ENCODE data around the gene SUPT5H.
"Not testable (repeated sequence)": the region's sequence is repeated elsewhere in the genome, so short reads cannot be mapped to it uniquely, and the experiment has no call there.

Gene SUPT5H

GRCh38 chr19:39449116-39449797 is 3.9 kb downstream of the SUPT5H start:
- Histone ChIP-seq H3K9me3 (ENCODE audit: control insufficient read depth in 1 of 2, low read length in 2 of 2) (no peaks in the 10 kb centered on the region), H3K4me3 (ENCODE audit: low read depth in 1 of 2, low read length in 2 of 2) (no peak overlapping the region), H3K27ac (ENCODE audit: low read length) (no peak overlapping the region), H3K27me3 (ENCODE audit: low read depth, low read length) (no peaks in the 10 kb centered on the region), H3K36me3 (ENCODE audit: control insufficient read depth in 1 of 2, insufficient read depth in 2 of 2, low read length in 2 of 2) (peaks cover 16 to 27% of the 10 kb centered on the region in 2 donors), H3K4me1 (ENCODE audit: control insufficient read depth in 1 of 2, insufficient read depth in 2 of 2, low read length in 2 of 2) (peaks cover 3 to 30% of the 10 kb centered on the region in 2 donors)

- H3K4me3 ChIP-seq (ENCODE audit: low read depth in 1 of 2, low read length in 2 of 2); H3K27ac ChIP-seq (ENCODE audit: low read length); H3K9me3 ChIP-seq (ENCODE audit: control insufficient read depth in 1 of 2, low read length in 2 of 2); H3K27me3 ChIP-seq (ENCODE audit: low read depth, low read length): not testable (repeated sequence)
- Histone ChIP-seq H3K36me3 (ENCODE audit: control insufficient read depth in 1 of 2, insufficient read depth in 2 of 2, low read length in 2 of 2) (peaks cover 23 to 37% of the 10 kb centered on the region in 2 donors), H3K4me1 (ENCODE audit: control insufficient read depth in 1 of 2, insufficient read depth in 2 of 2, low read length in 2 of 2) (peaks cover 3 to 24% of the 10 kb centered on the region in 2 donors)
Observed at GRCh38 chr19:39451257-39451656, 5.9 kb downstream of the SUPT5H start.

GRCh38 chr19:39463403-39463802 is 18.0 kb downstream of the SUPT5H start:
- no peak overlapping the region for H3K27ac ChIP-seq (ENCODE audit: low read length)

GRCh38 chr19:39465956-39466747 is 20.8 kb downstream of the SUPT5H start:
- Histone ChIP-seq H3K4me3 (ENCODE audit: low read depth in 1 of 2, low read length in 2 of 2) (no peak overlapping the region), H3K9me3 (ENCODE audit: control insufficient read depth in 1 of 2, low read length in 2 of 2) (no peaks in the 10 kb centered on the region), H3K36me3 (ENCODE audit: control insufficient read depth in 1 of 2, insufficient read depth in 2 of 2, low read length in 2 of 2) (peaks cover 66 to 72% of the 10 kb centered on the region in 2 donors), H3K27me3 (ENCODE audit: low read depth, low read length) (no peaks in the 10 kb centered on the region), H3K4me1 (ENCODE audit: control insufficient read depth in 1 of 2, insufficient read depth in 2 of 2, low read length in 2 of 2) (no peaks in the 10 kb centered on the region), H3K27ac (ENCODE audit: low read length) (no peak overlapping the region)

More at GRCh38 chr19:39463403-39463802, 18.0 kb downstream of the SUPT5H start:
- H3K9me3 ChIP-seq (ENCODE audit: control insufficient read depth in 1 of 2, low read length in 2 of 2): no peaks in the 10 kb centered on the region
- peaks cover 61 to 72% of the 10 kb centered on the region in 2 donors for H3K36me3 ChIP-seq (ENCODE audit: control insufficient read depth in 1 of 2, insufficient read depth in 2 of 2, low read length in 2 of 2)
- H3K4me1 ChIP-seq (ENCODE audit: control insufficient read depth in 1 of 2, insufficient read depth in 2 of 2, low read length in 2 of 2): no peaks in the 10 kb centered on the region
- no peaks in the 10 kb centered on the region for H3K27me3 ChIP-seq (ENCODE audit: low read depth, low read length)
- H3K4me3 ChIP-seq (ENCODE audit: low read depth in 1 of 2, low read length in 2 of 2): no peak overlapping the region

- Histone ChIP-seq H3K4me3 (ENCODE audit: low read depth in 1 of 2, low read length in 2 of 2) (no peak overlapping the region), H3K36me3 (ENCODE audit: control insufficient read depth in 1 of 2, insufficient read depth in 2 of 2, low read length in 2 of 2) (peaks cover 81 to 83% of the 10 kb centered on the region in 2 donors)
Observed at GRCh38 chr19:39467941-39468340, 22.6 kb downstream of the SUPT5H start.

GRCh38 chr19:39469036-39469435 is 23.7 kb downstream of the SUPT5H start:
- H3K9me3 ChIP-seq (ENCODE audit: control insufficient read depth in 1 of 2, low read length in 2 of 2): no peaks in the 10 kb centered on the region
- no peaks in the 10 kb centered on the region for H3K27me3 ChIP-seq (ENCODE audit: low read depth, low read length)
- peaks cover 91 to 94% of the 10 kb centered on the region in 2 donors for H3K36me3 ChIP-seq (ENCODE audit: control insufficient read depth in 1 of 2, insufficient read depth in 2 of 2, low read length in 2 of 2)
- H3K4me3 ChIP-seq (ENCODE audit: low read depth in 1 of 2, low read length in 2 of 2): no peak overlapping the region
- no peak overlapping the region for H3K27ac ChIP-seq (ENCODE audit: low read length)
- no peaks in the 10 kb centered on the region for H3K4me1 ChIP-seq (ENCODE audit: control insufficient read depth in 1 of 2, insufficient read depth in 2 of 2, low read length in 2 of 2)

More at GRCh38 chr19:39467941-39468340, 22.6 kb downstream of the SUPT5H start:
- H3K4me1 ChIP-seq (ENCODE audit: control insufficient read depth in 1 of 2, insufficient read depth in 2 of 2, low read length in 2 of 2): no peaks in the 10 kb centered on the region
- no peaks in the 10 kb centered on the region for H3K27me3 ChIP-seq (ENCODE audit: low read depth, low read length)
- H3K27ac ChIP-seq (ENCODE audit: low read length): no peak overlapping the region
- H3K9me3 ChIP-seq (ENCODE audit: control insufficient read depth in 1 of 2, low read length in 2 of 2): no peaks in the 10 kb centered on the region

- Histone ChIP-seq H3K9me3 (ENCODE audit: control insufficient read depth in 1 of 2, low read length in 2 of 2) (no peaks in the 10 kb centered on the region), H3K27me3 (ENCODE audit: low read depth, low read length) (no peaks in the 10 kb centered on the region), H3K36me3 (ENCODE audit: control insufficient read depth in 1 of 2, insufficient read depth in 2 of 2, low read length in 2 of 2) (peaks cover 91 to 96% of the 10 kb centered on the region in 2 donors), H3K4me1 (ENCODE audit: control insufficient read depth in 1 of 2, insufficient read depth in 2 of 2, low read length in 2 of 2) (no peaks in the 10 kb centered on the region), H3K27ac (ENCODE audit: low read length) (no peak overlapping the region), H3K4me3 (ENCODE audit: low read depth in 1 of 2, low read length in 2 of 2) (no peak overlapping the region)
Observed at GRCh38 chr19:39469567-39469966, 24.2 kb downstream of the SUPT5H start.

GRCh38 chr19:39470724-39471339 is 25.4 kb downstream of the SUPT5H start:
- peaks cover 84 to 94% of the 10 kb centered on the region in 2 donors for H3K36me3 ChIP-seq (ENCODE audit: control insufficient read depth in 1 of 2, insufficient read depth in 2 of 2, low read length in 2 of 2)
- H3K27ac ChIP-seq (ENCODE audit: low read length): no peak overlapping the region
- no peaks in the 10 kb centered on the region for H3K4me1 ChIP-seq (ENCODE audit: control insufficient read depth in 1 of 2, insufficient read depth in 2 of 2, low read length in 2 of 2)
- H3K27me3 ChIP-seq (ENCODE audit: low read depth, low read length): no peaks in the 10 kb centered on the region
- H3K9me3 ChIP-seq (ENCODE audit: control insufficient read depth in 1 of 2, low read length in 2 of 2): no peaks in the 10 kb centered on the region
- no peak overlapping the region for H3K4me3 ChIP-seq (ENCODE audit: low read depth in 1 of 2, low read length in 2 of 2)

- H3K4me1 ChIP-seq (ENCODE audit: control insufficient read depth in 1 of 2, insufficient read depth in 2 of 2, low read length in 2 of 2): no peaks in the 10 kb centered on the region
Observed at GRCh38 chr19:39471756-39472536, 26.6 kb downstream of the SUPT5H start.

GRCh38 chr19:39472746-39473442 is 27.5 kb downstream of the SUPT5H start:
- Histone ChIP-seq H3K27ac (ENCODE audit: low read length) (no peak overlapping the region), H3K4me1 (ENCODE audit: control insufficient read depth in 1 of 2, insufficient read depth in 2 of 2, low read length in 2 of 2) (no peaks in the 10 kb centered on the region), H3K27me3 (ENCODE audit: low read depth, low read length) (no peaks in the 10 kb centered on the region), H3K4me3 (ENCODE audit: low read depth in 1 of 2, low read length in 2 of 2) (no peak overlapping the region), H3K36me3 (ENCODE audit: control insufficient read depth in 1 of 2, insufficient read depth in 2 of 2, low read length in 2 of 2) (peaks cover 76 to 90% of the 10 kb centered on the region in 2 donors), H3K9me3 (ENCODE audit: control insufficient read depth in 1 of 2, low read length in 2 of 2) (no peaks in the 10 kb centered on the region)

More at GRCh38 chr19:39471756-39472536, 26.6 kb downstream of the SUPT5H start:
- H3K9me3 ChIP-seq (ENCODE audit: control insufficient read depth in 1 of 2, low read length in 2 of 2): no peaks in the 10 kb centered on the region
- no peaks in the 10 kb centered on the region for H3K27me3 ChIP-seq (ENCODE audit: low read depth, low read length)
- peaks cover 83 to 96% of the 10 kb centered on the region in 2 donors for H3K36me3 ChIP-seq (ENCODE audit: control insufficient read depth in 1 of 2, insufficient read depth in 2 of 2, low read length in 2 of 2)
- no peak overlapping the region for H3K4me3 ChIP-seq (ENCODE audit: low read depth in 1 of 2, low read length in 2 of 2)
- no peak overlapping the region for H3K27ac ChIP-seq (ENCODE audit: low read length)

Measured in muscle layer of duodenum (tissue), 2 donors.